ENCODE data around the gene FKBP8.
A peak's percentile ranks its signal among the peaks of the same experiment; 100 is the strongest.
"Not testable (repeated sequence)": the region's sequence is repeated elsewhere in the genome, so short reads cannot be mapped to it uniquely, and the experiment has no call there.

FKBP8 gene

DNA sequence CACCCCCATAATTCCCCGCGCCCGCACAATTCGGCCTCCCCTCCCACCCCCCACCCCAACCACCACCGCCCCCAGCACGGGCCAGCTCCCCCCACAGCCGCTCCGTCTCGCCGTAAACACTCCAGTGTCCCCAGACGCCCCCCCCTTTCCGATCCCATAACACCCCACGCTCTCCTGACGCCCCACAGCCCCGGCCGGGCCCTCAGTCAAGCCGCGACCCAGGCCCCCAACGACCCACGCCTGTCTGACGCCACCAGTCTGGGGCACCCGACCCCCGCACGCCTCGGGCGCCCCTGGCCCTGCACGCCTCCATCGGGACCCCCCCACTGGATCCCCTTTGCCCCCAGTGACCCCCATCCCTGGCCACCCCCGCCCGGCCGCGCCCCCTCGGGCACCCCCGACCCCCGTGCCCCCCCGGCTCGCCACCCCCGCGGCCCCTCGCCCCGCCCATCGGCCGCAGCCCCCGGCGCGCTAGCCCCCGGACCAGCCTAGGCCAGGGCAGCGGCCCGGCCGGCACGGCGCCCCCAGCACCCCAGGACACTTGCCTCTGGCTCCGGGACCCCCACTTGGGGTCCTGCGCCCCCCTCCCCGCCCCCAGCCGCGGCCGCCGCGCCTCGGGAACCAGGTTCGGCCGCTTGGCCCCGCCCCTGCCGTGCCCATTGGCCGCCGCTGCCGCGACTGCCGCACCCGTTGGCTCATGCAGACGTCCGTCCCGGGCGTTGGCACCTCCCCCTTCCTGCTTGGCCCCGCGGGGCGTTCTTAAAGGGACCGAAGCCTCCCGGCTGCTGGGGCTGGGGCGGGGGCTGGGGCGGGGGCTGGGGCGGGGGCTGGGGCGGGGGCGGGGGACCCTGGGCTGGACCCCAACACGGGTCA, at the start of gene FKBP8:
TSS of gene FKBP8 (minus strand) at position 633 of the 873 bp plus-strand sequence. CDS start 1,603 bp downstream, outside the sequence.
- peak; percentile 85 for DNase-seq (ENCODE audit: low read depth)

DNA sequence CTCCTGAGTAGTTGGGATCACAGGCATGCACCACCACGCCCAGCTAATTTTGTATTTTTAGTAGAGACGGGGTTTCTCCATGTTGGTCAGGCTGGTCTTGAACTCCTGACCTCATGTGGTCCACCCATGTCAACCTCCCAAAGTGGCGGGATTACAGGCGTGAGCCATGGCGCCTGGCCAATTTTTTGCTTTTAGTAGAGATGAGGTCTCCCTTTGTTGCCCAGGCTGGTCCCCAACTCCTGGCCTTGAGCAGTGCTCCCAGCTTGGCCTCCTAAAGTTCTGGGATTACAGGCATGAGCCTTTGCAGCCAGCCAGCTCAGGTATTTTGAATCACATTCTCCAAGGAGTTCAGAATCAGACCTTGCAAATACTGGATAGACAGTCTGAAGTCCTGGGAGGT, 49.4 kb upstream of the FKBP8 start:
- not testable (repeated sequence) for DNase-seq (ENCODE audit: low read depth)

DNA sequence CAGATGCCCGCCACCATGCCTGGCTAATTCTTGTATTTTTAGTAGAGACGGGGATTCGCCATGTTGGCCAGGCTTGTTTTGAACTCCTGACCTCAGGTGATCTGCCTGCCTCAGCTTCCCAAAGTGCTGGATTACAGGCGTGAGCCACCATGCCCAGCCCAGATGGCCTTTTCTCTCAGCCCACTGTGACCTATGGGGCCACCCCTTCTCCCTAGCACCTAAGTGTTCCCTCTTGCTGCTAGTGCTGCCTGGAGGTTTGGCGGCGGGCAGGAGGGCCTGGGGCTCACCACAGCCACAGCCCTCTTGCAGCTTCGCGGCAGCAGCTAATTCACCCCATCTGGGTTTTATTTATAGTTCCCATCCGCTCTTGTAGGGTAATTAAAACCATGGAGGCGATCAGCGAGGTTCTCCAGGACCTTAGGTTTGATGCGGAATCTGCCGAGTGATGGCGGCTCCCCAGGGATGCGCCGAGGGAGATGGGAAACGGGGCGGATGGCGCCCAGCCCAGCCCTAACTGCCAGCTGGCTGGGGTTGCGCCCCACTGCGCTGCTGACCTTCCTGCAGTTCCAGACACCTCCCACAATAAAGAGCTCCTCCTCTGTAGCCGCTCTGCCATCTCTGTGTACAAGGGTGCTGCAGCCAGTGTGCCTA, 48.5 kb upstream of the FKBP8 start:
- DNase-seq (ENCODE audit: low read depth): peak; percentile 9

DNA sequence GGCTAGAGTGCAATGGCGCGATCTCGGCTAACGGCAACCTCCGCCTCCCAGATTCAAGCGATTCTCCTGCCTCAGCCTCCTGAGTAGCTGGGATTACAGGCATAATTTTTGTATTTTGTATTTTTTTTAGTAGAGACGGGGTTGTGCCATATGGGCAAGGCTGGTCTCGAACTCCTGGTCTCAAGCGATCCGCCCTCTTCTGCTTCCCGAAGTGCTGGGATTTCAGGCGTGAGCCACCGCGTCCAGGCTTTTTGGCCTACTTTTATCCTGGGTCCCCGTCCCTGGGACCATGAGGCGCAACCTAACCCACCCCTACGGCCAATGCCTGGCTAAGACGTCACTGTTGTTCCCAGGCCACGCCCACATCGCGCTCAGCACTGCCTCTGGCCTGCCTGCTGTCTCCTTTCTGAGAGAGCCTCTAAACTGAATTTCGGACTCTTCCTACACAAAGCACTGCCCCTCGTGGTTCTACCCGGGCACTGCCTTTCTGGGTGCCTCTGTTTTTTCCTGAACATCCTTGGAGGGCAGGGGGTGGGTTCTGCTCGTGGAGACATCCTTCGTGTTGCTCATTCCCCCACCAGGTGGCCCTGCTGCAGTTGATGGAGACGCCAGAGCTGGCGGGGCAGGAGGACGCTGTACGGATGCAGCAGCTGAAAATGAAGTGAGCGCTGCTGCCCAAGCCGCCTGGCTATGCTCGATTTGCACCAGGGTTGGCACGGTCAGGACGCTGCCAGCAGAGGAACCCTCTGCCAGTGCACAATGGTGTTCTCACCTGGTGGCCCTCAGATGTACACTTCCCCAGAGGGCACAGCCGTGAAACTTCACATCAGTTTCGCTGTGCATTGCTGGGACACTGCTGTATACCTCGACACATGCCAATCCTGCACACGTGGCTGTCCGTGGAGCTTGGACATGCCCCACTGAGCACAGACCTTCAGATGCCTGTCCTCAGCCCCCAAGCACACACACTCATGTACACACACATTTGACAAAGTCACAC, 47.2 kb upstream of the FKBP8 start:
- peak; percentile 77 for DNase-seq (ENCODE audit: low read depth)

DNA sequence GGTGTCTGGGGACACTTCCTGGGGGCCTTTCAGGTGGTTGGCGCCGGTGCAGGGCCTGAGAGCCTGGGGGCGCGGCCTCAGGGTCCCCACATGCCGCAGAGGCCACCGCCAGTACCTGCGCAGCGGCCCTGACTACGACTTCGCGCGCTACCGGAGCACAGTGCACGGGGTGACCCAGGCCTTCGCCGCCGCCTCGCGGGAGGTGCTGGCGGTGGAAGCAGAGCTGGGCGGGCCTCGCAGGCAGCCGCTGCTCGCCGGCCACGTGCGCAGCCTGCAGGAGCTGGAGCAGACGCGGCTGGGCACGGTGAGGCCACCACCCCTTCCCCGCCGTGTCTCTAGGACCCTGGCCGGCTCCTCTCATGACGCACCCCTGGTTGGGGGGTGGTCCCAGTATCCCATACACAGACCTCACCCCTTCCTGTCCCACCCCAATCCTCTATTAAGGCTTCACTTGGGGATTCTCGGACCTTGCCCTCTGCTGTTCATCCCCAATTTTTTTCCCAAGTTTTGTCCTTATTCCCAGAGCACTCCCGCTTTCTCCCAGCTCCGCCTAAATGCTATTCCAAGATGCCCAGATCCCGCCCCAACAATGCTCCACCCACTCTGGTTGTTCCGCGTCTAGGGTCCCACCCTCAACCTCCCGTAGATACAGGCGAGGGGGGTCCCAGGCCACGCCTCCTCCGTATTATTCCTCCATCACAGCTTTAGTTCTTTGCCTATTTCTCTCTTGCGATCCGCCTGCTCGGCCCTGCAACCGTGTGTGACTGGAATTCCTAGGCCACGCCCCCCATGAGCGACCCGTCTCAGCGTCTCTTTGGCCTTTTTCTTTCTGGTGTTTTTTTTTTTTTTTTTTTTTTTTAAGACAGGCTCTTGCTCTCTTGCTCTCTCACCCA, 46.3 kb upstream of the FKBP8 start:
- DNase-seq (ENCODE audit: low read depth): peak; percentile 64

DNA sequence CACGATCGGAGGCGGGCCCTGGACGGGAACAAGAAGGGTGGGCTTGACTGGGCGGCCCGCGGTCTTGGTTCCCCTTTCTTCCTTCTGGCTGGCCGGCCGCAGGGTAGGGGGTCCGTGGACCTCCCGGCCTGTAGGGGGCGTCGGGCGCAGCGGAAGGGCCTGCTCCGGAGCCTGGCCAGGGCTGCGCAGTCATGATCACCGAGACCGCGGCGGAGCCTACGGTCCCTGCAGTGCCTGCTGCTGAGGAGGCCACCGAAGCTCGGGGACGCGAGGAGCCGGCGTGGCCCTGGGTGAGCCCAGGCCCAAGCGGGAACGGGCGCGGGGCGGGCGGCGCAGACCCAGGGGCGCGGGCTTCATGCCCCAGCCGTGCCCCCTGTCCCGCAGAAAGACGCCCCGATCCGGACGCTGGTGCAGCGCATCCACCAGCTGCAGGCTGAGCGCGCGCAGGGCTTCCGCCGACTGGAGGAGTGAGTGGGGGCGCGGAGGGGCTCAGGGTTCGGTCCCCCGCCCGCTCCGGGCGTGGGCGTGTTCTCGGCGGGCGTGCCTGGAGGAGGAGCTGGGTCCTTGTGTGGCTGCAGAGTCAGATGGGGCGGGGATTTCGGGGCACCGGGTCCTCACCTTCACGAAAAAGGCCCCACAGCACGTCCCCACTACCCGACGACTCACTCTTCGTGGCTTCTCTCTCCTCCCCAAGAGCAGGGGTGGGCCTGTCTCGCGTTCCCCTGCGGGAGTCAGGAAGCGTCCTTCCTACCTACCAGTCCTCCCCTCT, 45.4 kb upstream of the FKBP8 start, which contains the start of gene REX1BD:
TSS of gene REX1BD (plus strand) at position 188 of the 769 bp plus-strand sequence. CDS start at position 192, 4 bp downstream.
- peak; percentile 77 for DNase-seq (ENCODE audit: low read depth)

DNA sequence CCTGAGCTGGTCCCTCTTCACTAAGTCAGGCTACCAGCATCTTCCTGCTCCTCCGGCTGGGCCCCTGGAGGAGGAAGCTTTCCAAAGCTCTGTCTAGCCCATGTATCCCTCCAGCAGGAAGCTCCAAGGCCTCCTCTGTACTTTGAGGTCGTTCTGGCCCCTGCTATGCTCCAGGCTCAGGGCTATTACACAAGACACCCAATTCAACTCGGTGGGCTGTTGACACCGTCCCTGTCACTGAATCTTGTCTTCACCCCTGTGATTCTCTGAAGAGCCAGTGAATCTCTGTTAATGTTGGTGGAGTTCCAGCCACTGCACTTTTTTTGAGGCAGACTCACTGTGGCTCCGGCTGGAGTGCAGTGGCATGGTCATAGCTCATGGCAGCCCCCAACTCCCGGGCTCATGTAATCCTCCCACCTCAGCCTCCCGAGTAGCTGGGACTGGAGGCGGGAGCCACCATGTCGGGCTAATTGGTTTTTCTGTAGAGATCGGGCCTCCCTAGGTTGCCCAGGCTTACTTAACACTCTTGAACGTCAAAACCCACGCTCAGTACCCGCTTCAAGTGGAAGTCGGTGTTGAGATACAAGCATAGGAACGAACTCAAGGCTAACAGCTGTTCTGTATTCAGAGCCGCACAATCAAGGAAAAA, 44.7 kb upstream of the FKBP8 start:
- DNase-seq (ENCODE audit: low read depth): no peak

DNA sequence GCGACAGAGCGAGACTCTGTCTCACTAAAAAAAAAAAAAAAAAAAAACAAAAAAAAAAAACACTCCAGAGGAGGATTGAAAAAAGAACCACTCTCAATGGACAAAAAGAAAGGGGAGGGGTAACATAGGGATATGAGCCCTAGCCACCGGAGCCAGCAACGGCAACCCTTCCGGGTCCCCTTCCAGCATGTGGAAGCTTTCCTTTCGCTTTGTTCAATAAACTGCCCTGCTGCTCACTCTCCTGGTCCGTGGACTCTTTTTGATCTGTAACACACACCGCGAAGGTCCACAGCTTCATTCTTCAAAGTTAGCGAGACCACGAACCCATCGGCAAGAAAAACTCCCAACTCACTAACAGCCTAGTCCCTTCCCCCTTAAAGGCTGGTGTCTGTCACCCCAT, 44.2 kb upstream of the FKBP8 start:
- no peak for DNase-seq (ENCODE audit: low read depth)

DNA sequence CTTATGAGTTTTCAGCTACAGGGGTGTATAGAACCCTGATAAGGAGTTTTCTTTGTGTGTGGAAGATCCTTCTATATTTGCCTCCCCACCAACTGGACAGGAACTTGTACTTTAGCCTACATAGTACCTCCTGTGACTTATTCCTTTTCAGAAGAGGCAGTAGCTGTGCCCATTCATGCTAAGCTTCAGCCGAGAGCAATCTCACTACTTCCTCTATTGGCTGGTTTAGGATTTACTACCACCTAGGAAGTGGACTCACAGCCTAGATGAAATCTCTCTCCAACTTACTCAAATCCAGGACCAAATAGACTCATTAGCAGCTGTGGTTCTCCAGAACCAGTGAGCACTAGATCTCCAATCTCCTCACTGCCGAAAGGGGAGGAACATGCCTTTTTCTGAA, 42.9 kb upstream of the FKBP8 start:
- peak; percentile 15 for DNase-seq (ENCODE audit: low read depth)

DNA sequence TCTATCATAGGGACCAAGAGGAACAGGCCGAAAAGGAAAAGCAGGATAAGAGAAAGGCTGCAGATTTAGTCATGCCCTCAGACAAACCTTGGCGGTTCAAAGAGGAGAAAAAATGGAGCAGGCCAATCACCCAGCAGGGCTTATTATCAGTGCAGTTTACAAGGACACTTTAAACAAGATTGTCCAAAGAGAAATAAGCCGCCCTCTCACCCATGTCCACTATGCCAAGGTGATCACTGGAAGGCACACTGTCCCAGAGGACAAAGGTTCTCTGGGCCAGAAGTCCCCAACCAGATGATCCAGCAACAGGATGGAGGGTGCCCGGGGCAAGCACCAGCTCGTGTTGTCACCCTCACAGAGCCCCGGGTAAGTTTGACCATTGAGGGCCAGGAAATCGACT, 36.9 kb upstream of the FKBP8 start:
- no peak for DNase-seq (ENCODE audit: low read depth)

DNA sequence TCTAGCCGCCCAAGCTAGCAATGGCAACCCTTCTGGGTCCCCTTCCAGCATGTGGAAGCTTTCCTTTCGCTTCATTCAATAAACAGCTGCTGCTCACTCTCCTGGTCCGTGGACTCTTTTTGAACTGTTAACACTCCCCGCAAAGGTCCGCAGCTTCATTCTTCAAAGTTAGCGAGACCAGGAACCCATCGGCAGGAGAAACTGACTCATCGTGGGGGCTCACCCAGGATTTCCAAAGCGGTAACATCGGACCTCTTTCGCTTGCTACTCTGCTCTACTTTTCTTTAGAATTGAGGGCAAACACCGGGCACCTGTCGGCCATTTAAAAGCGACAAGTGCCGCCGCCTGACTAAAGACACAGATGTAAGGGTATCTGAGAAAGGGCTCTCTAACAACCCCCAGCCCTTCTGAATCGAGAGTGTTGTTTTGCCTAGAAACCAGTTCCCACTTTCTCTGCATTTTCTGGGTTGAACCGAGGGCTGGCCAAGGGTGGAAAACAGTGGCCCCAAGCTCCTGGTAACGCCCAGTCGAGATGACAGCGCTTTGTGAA, 34.1 kb upstream of the FKBP8 start:
- DNase-seq (ENCODE audit: low read depth): no peak

DNA sequence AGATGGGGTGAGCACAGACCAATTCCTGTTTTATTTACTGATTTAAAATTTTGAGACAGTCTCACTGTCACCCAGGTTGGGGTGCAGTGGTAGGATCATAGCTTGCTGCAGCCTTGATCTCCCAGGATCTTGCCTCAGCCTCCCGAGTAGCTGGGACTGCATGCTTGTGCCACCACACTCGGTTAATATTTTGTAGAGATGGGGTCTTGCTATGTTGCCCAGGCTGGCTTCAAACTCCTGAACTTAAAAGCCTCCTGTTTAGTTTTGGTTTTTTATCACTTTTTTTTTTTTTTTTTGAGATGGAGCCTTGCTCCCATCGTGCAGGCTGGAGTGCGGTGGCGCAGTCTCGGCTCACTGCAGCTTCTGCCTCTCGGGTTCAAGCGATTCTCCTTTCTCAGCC, 33.0 kb upstream of the FKBP8 start:
- no peak for DNase-seq (ENCODE audit: low read depth)

DNA sequence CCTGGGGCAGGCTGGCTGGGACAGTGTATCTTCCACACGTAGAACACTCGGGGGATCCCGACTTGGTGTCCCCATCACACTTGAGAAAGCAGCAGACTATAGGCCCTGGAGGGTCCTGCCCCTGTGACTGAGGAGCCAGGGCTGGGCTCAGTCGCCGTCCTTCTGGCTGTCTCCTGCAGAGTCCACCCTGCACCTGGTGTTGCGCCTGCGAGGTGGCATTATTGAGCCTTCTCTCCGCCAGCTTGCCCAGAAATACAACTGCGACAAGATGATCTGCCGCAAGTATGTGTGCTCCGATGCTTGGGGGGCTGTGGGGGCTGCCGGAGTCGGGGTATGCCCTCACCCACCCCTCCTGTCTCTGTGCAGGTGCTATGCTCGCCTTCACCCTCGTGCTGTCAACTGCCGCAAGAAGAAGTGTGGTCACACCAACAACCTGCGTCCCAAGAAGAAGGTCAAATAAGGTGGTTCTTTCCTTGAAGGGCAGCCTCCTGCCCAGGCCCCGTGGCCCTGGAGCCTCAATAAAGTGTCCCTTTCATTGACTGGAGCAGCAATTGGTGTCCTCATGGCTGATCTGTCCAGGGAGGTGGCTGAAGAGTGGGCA, 31.4 kb upstream of the FKBP8 start:
- DNase-seq (ENCODE audit: low read depth): no peak

DNA sequence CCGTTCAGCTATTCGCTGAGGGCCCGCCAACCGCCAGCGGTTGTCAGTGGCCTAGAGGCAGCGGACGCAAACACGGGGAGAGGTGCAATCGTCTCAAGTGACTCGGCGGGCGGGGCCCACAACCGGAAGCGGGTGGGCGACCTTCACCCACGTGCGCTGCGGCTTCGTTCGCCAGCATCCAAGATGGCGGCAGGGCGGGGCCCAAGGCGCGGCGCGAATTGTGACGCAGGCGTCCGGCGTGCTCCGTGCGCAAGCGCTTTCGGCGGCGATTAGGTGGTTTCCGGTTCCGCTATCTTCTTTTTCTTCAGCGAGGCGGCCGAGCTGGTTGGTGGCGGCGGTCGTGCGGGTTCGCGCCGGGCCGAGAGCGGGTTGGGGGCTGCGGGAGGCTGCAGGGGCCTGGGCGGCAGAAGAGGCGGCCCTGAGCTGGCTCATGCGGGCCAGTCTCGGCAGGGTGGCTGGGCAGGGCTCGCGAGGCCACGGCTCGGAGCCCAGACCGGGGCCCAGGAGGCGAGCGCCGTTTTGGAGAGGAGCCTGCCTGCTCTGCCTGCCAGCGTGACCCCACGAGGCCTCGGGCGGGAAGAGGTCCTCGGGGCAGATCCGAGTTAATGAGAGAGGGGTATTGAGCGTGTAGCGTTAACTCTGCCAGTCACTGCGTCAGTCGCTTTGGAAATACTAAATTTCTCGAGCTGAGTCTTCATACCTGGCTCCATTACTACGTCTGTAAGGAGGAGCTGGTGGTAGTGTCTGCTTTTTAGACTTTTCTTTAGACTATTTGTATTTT, 28.4 kb upstream of the FKBP8 start, which contains the start of gene UBA52:
TSS of gene UBA52 (plus strand) at position 294 of the 781 bp plus-strand sequence. CDS start 1,444 bp downstream, outside the sequence.
- DNase-seq (ENCODE audit: low read depth): peak; percentile 97

DNA sequence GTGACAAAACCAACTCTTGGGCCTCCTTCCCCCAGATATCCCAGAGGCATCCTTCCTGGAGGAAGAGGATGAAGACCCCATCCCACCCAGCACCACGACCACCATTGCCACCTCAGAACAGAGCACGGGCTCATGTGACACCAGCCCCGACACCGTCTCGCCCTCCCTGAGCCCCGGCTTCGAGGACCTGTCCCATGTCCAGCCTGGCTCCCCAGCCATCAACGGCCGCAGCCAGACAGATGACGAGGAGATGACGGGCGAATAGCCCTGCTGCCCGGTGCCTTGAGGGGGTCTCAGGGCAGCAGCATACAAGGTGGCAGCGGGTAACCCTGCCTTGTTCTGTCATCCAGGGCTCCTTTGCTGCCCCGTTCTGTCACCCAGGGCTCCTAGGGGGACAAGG, 25.0 kb upstream of the FKBP8 start:
- DNase-seq (ENCODE audit: low read depth): no peak

DNA sequence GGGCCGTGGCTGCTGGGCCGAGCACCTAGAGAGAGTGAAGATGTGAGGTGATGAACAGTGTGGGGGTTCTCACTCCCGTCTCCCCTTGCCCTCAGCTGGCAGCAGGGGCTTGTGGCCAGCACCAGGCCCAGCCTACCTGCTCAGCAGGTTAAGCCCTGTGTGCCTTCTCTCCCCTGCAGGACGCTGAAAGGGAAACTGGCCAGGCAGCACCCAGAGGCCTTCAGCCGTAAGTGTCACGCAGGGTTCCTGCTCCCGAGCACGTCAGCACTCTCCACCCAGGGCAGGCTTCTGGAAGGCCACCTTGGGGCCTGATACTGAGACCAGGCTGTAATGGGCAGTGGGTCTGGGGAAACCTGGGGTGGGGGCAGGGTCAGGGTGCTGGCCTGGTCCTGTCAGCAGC, 23.6 kb upstream of the FKBP8 start:
- no peak for DNase-seq (ENCODE audit: low read depth)

DNA sequence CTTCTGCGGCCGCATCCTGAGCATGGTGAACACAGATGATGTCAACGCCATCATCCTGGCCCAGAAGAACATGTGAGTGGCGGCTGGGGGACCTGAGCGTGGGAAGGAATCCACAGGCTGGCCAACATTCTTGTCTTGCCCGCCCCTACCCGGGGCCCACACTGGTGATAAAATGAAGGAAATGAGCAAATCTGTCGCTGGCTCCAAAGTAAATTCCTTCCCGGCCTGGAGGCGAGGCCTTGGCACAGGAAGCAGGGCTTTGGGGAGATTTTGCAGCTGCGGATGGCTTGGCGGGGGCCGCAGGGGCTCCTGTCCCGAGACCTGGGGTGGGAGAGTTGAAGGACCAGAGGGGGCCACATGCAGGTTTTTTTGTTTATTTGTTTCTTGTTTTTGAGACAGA, 18.7 kb upstream of the FKBP8 start:
- DNase-seq (ENCODE audit: low read depth): no peak

DNA sequence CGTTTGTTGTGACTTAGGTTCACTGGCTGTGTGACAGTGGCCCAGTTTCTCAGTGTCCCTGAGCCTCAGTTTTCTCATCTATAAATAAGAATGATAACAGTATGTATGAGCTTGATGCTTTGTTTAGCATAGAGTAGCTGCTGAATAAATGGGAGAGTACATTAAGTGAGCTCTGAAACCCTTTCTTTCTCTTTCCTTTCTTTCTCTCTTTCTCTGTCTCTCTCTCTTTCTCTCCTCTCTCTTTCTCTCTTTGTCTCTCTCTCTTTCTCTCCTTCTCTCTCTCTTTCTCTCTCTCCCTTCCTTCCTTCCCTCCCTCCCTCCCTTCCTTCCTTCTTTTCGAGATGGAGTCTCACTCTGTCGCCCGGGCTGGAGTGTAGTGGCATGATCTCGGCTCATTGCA, 16.3 kb upstream of the FKBP8 start:
- DNase-seq (ENCODE audit: low read depth): no peak

Data from EH (cell line).